Gastrocnemius medialis (tissue), 4 donors: ENCODE measurements around the gene PPP1R7. TPM values are rescaled to one million over a fixed set of nuclear protein-coding genes. Genes with fewer than 3 reads are reported as not detected.

Experiments
- ATAC-seq, 2 donors: fragments of 150-250 bp; one replicate each; pipeline ENCODE4 v1.9.1; 2016
- DNase-seq, 2 donors: peaks; one replicate each; pipeline ENCODE4 v3.0.0-alpha.2; 2019
- H3K27ac ChIP-seq, 4 donors: fragments of 200-600 bp; sonication (generic); 1 replicate in 1 of 4; 2 replicates in 3 of 4; pipeline ENCODE4 v1.5.1; 2016 to 2018; ENCODE audit warnings: mild to moderate bottlenecking in 2 of 4, moderate library complexity in 1 of 4
- H3K27me3 ChIP-seq, 3 donors: fragments of 200-600 bp; sonication (generic) in 2 of 3; 1 replicate in 1 of 3; 2 replicates in 2 of 3; pipeline versions ENCODE4 v1.5.1 to v1.6.0; 2016 to 2019; ENCODE audit warnings: mild to moderate bottlenecking in 1 of 3, moderate library complexity in 1 of 3
- H3K36me3 ChIP-seq, 2 donors: fragments of 200-600 bp; sonication (generic) in 1 of 2; one replicate each; pipeline ENCODE4 v1.5.1; 2017 to 2018
- H3K4me1 ChIP-seq, 2 donors: fragments of 200-600 bp; sonication (generic) in 1 of 2; one replicate each; pipeline ENCODE4 v1.5.1; 2016 to 2017; ENCODE audit warnings: mild to moderate bottlenecking in 2 of 2
- H3K4me3 ChIP-seq, 4 donors: fragments of 200-600 bp; sonication (generic) in 3 of 4; 1 replicate in 1 of 4; 2 replicates in 3 of 4; pipeline ENCODE4 v1.5.1; 2016 to 2019; ENCODE audit warnings: mild to moderate bottlenecking in 2 of 4
- H3K9me3 ChIP-seq, 3 donors: fragments of 200-600 bp; sonication (generic) in 2 of 3; 1 replicate in 1 of 3; 2 replicates in 2 of 3; pipeline ENCODE4 v1.5.1; 2016 to 2019
- CTCF ChIP-seq, 5 experiments: fragments of 450-650 bp in 3 of 5; fragments of 200-600 bp in 2 of 5; sonication (generic) in 2 of 5; IDR thresholded peaks in 4 of 5; conservative IDR thresholded peaks in 1 of 5; 1 replicate in 4 of 5; 2 replicates in 1 of 5; pipeline ENCODE4 v1.5.1; 2016 to 2019; ENCODE audit warnings: antibody characterized with exemption in 5 of 5, mild to moderate bottlenecking in 3 of 5, moderate library complexity in 3 of 5
- POLR2A ChIP-seq, 2 donors: fragments of 450-650 bp; IDR thresholded peaks; one replicate each; pipeline ENCODE4 v1.6.1; 2017; ENCODE audit warnings: antibody characterized with exemption in 2 of 2, mild to moderate bottlenecking in 2 of 2, moderate library complexity in 2 of 2
- in situ Hi-C, 4 donors: fragments of 200-750 bp; cut with MboI; loops; one replicate each; pipeline versions ENCODE4 v1.15.0 to v1.8.0; 2017; ENCODE audit warnings: low sequenced_read_pairs in 4 of 4
- intact Hi-C: fragments of 100-400 bp; cut with DNase I; formaldehyde crosslinking; loops from one replicate; pipeline ENCODE4 v1.15.1; 2023; ENCODE audit warnings: low total_unique reads
- total RNA-seq, 4 donors: library from RNA; depleted of rRNA; stranded (reverse); fragments of >200 nt; gene quantifications; one replicate each; pipeline versions ENCODE4 v1.1.0 to v1.2.3, GENCODE V29; 2016

PPP1R7 gene
- total RNA-seq, 4 donors from 2014 or later: 58.6 to 87.8 (median 67.2) TPM

DNA sequence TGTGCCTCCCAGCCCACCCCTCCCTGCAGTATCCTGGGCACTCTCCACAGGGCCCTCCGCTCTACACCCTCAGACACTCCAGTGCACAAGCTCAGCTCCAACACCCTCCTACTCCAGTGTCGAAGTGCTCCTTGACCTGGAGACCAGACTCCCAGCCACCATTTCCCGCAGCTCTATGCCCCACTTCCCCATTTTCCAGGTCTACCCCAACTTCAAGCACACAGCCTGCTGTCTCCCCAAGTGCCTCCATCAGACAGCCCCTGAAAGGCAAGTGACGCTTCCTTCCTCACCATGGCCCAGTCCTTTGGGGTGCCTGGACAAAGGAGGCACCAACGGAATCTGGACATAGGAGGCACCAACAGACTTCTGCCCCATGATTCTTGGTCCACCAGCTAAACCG lies 8.2 kb upstream of the PPP1R7 start:
- no peaks in the 10 kb centered on the region for H3K27me3 ChIP-seq
- no peaks in the 10 kb centered on the region for H3K36me3 ChIP-seq
- TF ChIP-seq CTCF (IDR thresholded peaks at IDR 0.05 in 4 of 5, conservative IDR thresholded peaks at IDR 0.05 in 1 of 5) (no peak), POLR2A (IDR thresholded peaks at IDR 0.05) (no peak)
- ATAC-seq: no peak
- H3K9me3 ChIP-seq: no peaks in the 10 kb centered on the region
- DNase-seq: no peak
- no peak overlapping the region for H3K4me3 ChIP-seq
- in situ Hi-C loops (no loop called here), intact Hi-C loops (no loop called here)
- H3K27ac ChIP-seq: no peak overlapping the region
- no peaks in the 10 kb centered on the region for H3K4me1 ChIP-seq

- no peaks in the 10 kb centered on the region for H3K27me3 ChIP-seq
- intact Hi-C loops (no loop called here), in situ Hi-C loops (no loop called here)
- TF ChIP-seq CTCF (IDR thresholded peaks at IDR 0.05 in 4 of 5, conservative IDR thresholded peaks at IDR 0.05 in 1 of 5) (no peak), POLR2A (IDR thresholded peaks at IDR 0.05) (no peak)
- DNase-seq: no peak
- no peak overlapping the region for H3K4me3 ChIP-seq
- H3K9me3 ChIP-seq: no peaks in the 10 kb centered on the region
- no peak for ATAC-seq
- H3K4me1 ChIP-seq: no peaks in the 10 kb centered on the region
- no peaks in the 10 kb centered on the region for H3K36me3 ChIP-seq
- no peak overlapping the region for H3K27ac ChIP-seq
Measured at GRCh38 chr2:241142593-241142992, 7.7 kb upstream of the PPP1R7 start.

GRCh38 chr2:241146286-241146685 lies 4.0 kb upstream of the PPP1R7 start:
- Histone ChIP-seq H3K4me1 (peaks cover 12 to 15% of the 10 kb centered on the region in 2 donors), H3K4me3 (no peak overlapping the region), H3K27me3 (no peaks in the 10 kb centered on the region), H3K27ac (no peak overlapping the region), H3K36me3 (no peaks in the 10 kb centered on the region), H3K9me3 (no peaks in the 10 kb centered on the region)
- no peak for ATAC-seq
- in situ Hi-C loops (no loop called here), intact Hi-C loops (loop anchor here (5.0 kb wide), 1 partner anchor 234 kb away; no protein-coding TSS in a partner anchor)
- no peak for TF ChIP-seq POLR2A (IDR thresholded peaks at IDR 0.05)
- TF ChIP-seq CTCF (IDR thresholded peaks at IDR 0.05 in 4 of 5, conservative IDR thresholded peaks at IDR 0.05 in 1 of 5): no peak
- DNase-seq: no peak

- no peaks in the 10 kb centered on the region for H3K36me3 ChIP-seq
- TF ChIP-seq POLR2A (IDR thresholded peaks at IDR 0.05) (no peak), CTCF (IDR thresholded peaks at IDR 0.05 in 4 of 5, conservative IDR thresholded peaks at IDR 0.05 in 1 of 5) (no peak)
- in situ Hi-C loops (no loop called here), intact Hi-C loops (loop anchor here (5.0 kb wide), 1 partner anchor 235 kb away; no protein-coding TSS in a partner anchor)
- ATAC-seq (no peak), DNase-seq (no peak)
- H3K27ac ChIP-seq: no peak overlapping the region
- H3K4me1 ChIP-seq: peaks cover 13 to 15% of the 10 kb centered on the region in 2 donors
- no peaks in the 10 kb centered on the region for H3K9me3 ChIP-seq
- H3K4me3 ChIP-seq: no peak overlapping the region
- H3K27me3 ChIP-seq: no peaks in the 10 kb centered on the region
Measured at GRCh38 chr2:241147336-241147735, 2.9 kb upstream of the PPP1R7 start.

GRCh38 chr2:241148239-241148638 lies 2.0 kb upstream of the PPP1R7 start:
- Histone ChIP-seq H3K4me1 (peaks cover 13 to 15% of the 10 kb centered on the region in 2 donors), H3K9me3 (no peaks in the 10 kb centered on the region), H3K4me3 (peak overlapping the region in 1 of 4 donors; percentile 81), H3K27ac (no peak overlapping the region), H3K27me3 (no peaks in the 10 kb centered on the region), H3K36me3 (no peaks in the 10 kb centered on the region)
- in situ Hi-C loops (no loop called here), intact Hi-C loops (loop anchor here (2.0 to 5.0 kb wide), 2 partner anchors 69 to 236 kb away; no protein-coding TSS in a partner anchor)
- ATAC-seq (no peak), DNase-seq (no peak)
- TF ChIP-seq CTCF (IDR thresholded peaks at IDR 0.05 in 4 of 5, conservative IDR thresholded peaks at IDR 0.05 in 1 of 5) (no peak), POLR2A (IDR thresholded peaks at IDR 0.05) (no peak)
